ENCODE measurements around the gene AGMAT. TPM values are rescaled to one million over a fixed set of nuclear protein-coding genes. Genes with fewer than 3 reads are reported as not detected.

The AGMAT gene
- total RNA-seq, 1 donor from 2014 or later: not detected

DNA sequence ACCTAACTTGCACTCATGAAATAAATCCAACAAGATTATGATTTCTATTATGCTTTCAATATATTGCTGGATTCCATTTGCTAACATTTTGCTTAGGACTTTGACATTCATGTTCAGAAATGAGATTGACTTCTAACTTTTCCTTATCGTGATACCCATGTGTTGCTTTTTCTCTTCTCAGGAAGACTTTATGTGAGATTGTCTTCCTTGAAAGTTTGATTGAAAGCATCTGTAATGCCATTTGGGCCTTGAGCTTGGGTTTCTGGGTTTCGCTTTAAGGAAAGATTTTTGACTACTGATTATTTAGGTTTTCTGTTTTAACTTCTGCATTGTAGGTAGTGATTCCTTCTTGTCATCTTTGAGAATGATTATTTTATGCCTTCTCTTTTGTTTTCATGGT, 27.8 kb downstream of the AGMAT start:
- H3K36me3 ChIP-seq: peaks cover 36% of the 10 kb centered on the region

DNA sequence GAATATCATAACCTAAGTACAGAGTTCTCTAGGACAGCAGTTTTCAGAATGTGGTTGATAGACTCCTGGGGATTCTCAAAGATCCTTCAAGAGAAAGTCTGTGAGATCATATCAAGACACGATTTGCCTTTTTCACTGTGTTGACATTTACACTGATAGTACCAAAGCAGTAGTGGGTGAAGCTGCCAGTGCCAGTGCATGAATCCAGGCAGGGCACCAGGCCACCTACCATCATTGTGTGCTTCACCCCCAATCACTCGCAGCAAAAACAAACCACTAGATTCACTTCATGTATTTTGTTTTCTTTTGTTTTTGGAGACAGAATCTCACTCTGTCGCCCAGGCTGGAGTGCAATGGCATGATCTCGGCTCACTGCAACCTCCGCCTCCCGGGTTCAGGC, 34.3 kb downstream of the AGMAT start:
- Histone ChIP-seq H3K27ac (replicated peaks) (no peak overlapping the region), H3K9me3 (replicated peaks) (no peaks in the 10 kb centered on the region), H3K4me1 (peaks cover 6% of the 10 kb centered on the region), H3K4me3 (no peak overlapping the region), H3K27me3 (ENCODE audit: low read depth) (no peaks in the 10 kb centered on the region), H3K36me3 (peaks cover 61% of the 10 kb centered on the region)
- TF ChIP-seq, protein P1, sequence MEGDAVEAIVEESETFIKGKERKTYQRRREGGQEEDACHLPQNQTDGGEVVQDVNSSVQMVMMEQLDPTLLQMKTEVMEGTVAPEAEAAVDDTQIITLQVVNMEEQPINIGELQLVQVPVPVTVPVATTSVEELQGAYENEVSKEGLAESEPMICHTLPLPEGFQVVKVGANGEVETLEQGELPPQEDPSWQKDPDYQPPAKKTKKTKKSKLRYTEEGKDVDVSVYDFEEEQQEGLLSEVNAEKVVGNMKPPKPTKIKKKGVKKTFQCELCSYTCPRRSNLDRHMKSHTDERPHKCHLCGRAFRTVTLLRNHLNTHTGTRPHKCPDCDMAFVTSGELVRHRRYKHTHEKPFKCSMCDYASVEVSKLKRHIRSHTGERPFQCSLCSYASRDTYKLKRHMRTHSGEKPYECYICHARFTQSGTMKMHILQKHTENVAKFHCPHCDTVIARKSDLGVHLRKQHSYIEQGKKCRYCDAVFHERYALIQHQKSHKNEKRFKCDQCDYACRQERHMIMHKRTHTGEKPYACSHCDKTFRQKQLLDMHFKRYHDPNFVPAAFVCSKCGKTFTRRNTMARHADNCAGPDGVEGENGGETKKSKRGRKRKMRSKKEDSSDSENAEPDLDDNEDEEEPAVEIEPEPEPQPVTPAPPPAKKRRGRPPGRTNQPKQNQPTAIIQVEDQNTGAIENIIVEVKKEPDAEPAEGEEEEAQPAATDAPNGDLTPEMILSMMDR (IDR thresholded peaks at IDR 0.05; ENCODE audit: borderline replicate concordance): no peak
- intact Hi-C loops (cut with micrococcal nuclease): no loop called here
- no peak for DNase-seq

More for the DNA sequence above, 27.8 kb downstream of the AGMAT start:
- Histone ChIP-seq H3K4me1 (no peaks in the 10 kb centered on the region), H3K9me3 (replicated peaks) (no peaks in the 10 kb centered on the region), H3K4me3 (no peak overlapping the region), H3K27ac (replicated peaks) (no peak overlapping the region), H3K27me3 (ENCODE audit: low read depth) (no peaks in the 10 kb centered on the region)
- intact Hi-C loops (cut with micrococcal nuclease): no loop called here
- TF ChIP-seq, protein P1 (IDR thresholded peaks at IDR 0.05; ENCODE audit: borderline replicate concordance): no peak
- no peak for DNase-seq

DNA sequence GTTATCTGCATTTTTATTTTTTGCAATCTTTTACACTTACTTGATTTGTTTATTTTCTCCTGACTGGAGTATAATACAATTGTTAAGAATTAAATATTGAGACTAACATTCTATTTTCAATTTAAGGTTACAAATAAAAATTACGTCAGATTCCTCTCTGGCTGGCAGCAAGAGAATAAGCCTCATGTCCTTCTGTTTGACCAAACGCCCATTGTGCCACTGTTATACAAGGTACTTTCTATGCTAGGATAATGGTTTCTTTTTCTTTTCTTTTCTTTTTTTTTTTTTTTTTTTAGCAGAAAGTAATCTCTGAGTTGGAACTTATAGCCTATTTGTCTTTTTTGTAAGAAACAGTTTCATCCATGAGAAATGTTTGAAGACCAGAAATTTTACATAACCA, 38.2 kb downstream of the AGMAT start:
- Histone ChIP-seq H3K36me3 (peaks cover 86% of the 10 kb centered on the region), H3K4me1 (peaks cover 6% of the 10 kb centered on the region), H3K4me3 (no peak overlapping the region), H3K27ac (replicated peaks) (no peak overlapping the region), H3K9me3 (replicated peaks) (no peaks in the 10 kb centered on the region), H3K27me3 (ENCODE audit: low read depth) (no peaks in the 10 kb centered on the region)
- intact Hi-C loops (cut with micrococcal nuclease): loop anchor here (10.0 kb wide), 1 partner anchor 58 kb away; no protein-coding TSS in a partner anchor
- DNase-seq: no peak
- TF ChIP-seq, protein P1 (IDR thresholded peaks at IDR 0.05; ENCODE audit: borderline replicate concordance): no peak

DNA sequence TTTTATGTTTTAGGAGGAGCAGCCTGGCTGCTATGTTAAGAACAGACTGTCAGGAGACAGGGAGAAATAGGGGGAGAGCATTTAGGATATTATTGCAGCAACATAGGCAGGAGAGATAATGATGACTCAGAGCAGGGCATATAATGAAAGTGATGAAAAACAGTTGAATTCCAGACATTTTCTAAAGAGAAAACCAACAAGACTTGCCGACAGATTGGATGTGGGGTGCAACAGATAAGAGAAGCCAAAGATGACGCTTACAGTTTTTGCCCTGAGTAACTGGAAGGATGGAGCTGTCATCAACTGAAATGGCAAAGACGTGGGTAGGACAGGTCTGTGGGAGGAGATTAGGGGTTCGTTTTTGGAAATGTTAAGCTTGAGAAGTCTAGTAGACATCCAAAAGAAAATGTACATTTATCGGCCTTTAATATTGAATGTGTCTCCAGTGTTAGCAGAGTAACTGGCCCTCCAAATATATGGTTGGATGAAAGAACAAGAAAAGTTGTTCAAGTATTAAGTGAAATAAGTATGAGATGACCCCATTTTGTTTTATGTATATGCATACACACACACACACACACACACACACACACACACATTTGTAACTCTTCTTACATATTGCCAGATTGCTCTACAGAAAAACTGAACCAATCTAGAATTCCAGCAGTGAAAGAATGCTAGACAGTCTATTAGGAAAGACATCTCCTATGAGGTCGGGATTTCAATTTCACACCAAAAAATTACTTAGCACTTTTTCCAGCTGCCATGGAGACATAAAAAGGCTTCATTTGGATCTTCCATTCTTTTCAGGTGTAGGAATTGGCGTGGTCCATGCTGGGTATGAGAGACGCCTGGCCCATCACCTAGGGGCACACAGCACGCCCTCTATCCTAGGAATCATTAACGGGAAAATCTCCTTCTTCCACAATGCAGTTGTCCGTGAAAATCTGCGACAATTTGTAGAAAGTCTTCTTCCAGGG, 41.0 kb downstream of the AGMAT start:
- peaks cover 86% of the 10 kb centered on the region for H3K36me3 ChIP-seq
- H3K27me3 ChIP-seq (ENCODE audit: low read depth): no peaks in the 10 kb centered on the region
- H3K4me1 ChIP-seq: no peaks in the 10 kb centered on the region
- intact Hi-C loops (cut with micrococcal nuclease): loop anchor here (10.0 kb wide), 1 partner anchor 61 kb away; no protein-coding TSS in a partner anchor
- no peaks in the 10 kb centered on the region for H3K9me3 ChIP-seq (replicated peaks)
- DNase-seq: no peak
- no peak overlapping the region for H3K27ac ChIP-seq (replicated peaks)
- no peak overlapping the region for H3K4me3 ChIP-seq
- TF ChIP-seq, protein P1 (IDR thresholded peaks at IDR 0.05; ENCODE audit: borderline replicate concordance): no peak

DNA sequence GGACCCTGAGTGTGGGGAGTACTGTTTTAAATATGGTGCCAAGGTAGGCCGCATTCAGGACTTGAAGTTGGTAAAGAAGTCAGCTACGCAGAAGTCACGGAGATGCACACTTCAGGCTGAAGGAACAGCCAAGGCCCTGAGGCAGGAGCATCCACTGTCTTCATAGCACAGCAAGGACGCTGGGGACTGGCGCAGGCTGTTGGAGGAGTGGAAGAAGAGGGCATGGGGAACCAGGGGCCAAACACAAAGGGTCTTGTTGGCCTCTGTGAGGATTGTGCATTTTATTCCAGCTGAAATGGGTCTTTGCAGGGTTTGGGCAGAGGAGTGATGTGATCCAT, 41.6 kb downstream of the AGMAT start:
- no peaks in the 10 kb centered on the region for H3K27me3 ChIP-seq (ENCODE audit: low read depth)
- H3K9me3 ChIP-seq (replicated peaks): no peaks in the 10 kb centered on the region
- DNase-seq: no peak
- H3K27ac ChIP-seq (replicated peaks): no peak overlapping the region
- intact Hi-C loops (cut with micrococcal nuclease): loop anchor here (10.0 kb wide), 1 partner anchor 62 kb away; no protein-coding TSS in a partner anchor
- no peaks in the 10 kb centered on the region for H3K4me1 ChIP-seq
- H3K4me3 ChIP-seq: no peak overlapping the region
- TF ChIP-seq, protein P1 (IDR thresholded peaks at IDR 0.05; ENCODE audit: borderline replicate concordance): no peak
- peaks cover 83% of the 10 kb centered on the region for H3K36me3 ChIP-seq

All from left ventricle myocardium inferior (tissue), 1 donor.